ENCODE data around the gene GMEB2. TPM values are rescaled to one million over a fixed set of nuclear protein-coding genes. Genes with fewer than 3 reads are reported as not detected.
"Not testable (repeated sequence)": the region's sequence is repeated elsewhere in the genome, so short reads cannot be mapped to it uniquely, and the experiment has no call there.

Gene GMEB2
- 10 to 100 TPM; 10.1 to 12.9 (median 12.4) TPM for total RNA-seq

GRCh38 chr20:63626424-63627128 is at the start of gene GMEB2:
Gene GMEB2, minus strand, starts transcription at chr20:63627101. Its CDS starts 7,704 bp downstream, at chr20:63619397.
- Histone ChIP-seq H3K27me3 (no peaks in the 10 kb centered on the region), H3K27ac (peak within 1 kb of the TSS; percentile 95 to 99 (median 97)), H3K4me1 (peaks cover 20 to 51% (median 24%) of the 10 kb centered on the region in 4 donors), H3K9me3 (no peaks in the 10 kb centered on the region), H3K4me3 (peak within 1 kb of the TSS; percentile 83 to 100 (median 95)), H3K36me3 (peaks cover 0 to 5% (median 0%) of the 10 kb centered on the region in 4 donors)
- ATAC-seq (ENCODE audit: low FRiP score in 2 of 2) (peak in 1 of 2 donors; percentile 67), DNase-seq (peak; percentile 65 to 96)
- 0 to 1% methylated on average over 12 to 19 of the region's 114 CpGs for WGBS, 2 donors
- TF ChIP-seq POLR2AphosphoS5 (IDR thresholded peaks at IDR 0.05) (peak; percentile 11 to 36), CTCF (IDR thresholded peaks at IDR 0.05) (no peak), POLR2A (IDR thresholded peaks at IDR 0.05) (peak in 3 of 4 donors; percentile 50 to 72 (median 69)), EP300 (IDR thresholded peaks at IDR 0.05) (no peak)

GRCh38 chr20:63675681-63676368 is 48.9 kb upstream of the GMEB2 start:
- TF ChIP-seq POLR2AphosphoS5 (IDR thresholded peaks at IDR 0.05), result no peak
- TF ChIP-seq EP300 (IDR thresholded peaks at IDR 0.05), result no peak
- no peak for TF ChIP-seq POLR2A (IDR thresholded peaks at IDR 0.05)
- no peak for TF ChIP-seq CTCF (IDR thresholded peaks at IDR 0.05)
- ATAC-seq (ENCODE audit: low FRiP score in 2 of 2) (no peak), DNase-seq (peak in 1 of 2 donors; percentile 34)
- no peaks in the 10 kb centered on the region for H3K4me1 ChIP-seq
- no peaks in the 10 kb centered on the region for H3K27me3 ChIP-seq
- no peaks in the 10 kb centered on the region for H3K9me3 ChIP-seq
- no peak overlapping the region for H3K4me3 ChIP-seq
- peaks cover 0 to 73% (median 28%) of the 10 kb centered on the region in 4 donors for H3K36me3 ChIP-seq
- WGBS, 2 donors, result 91 to 94% methylated on average over 17 to 20 of the region's 20 CpGs
- no peak overlapping the region for H3K27ac ChIP-seq

DNA sequence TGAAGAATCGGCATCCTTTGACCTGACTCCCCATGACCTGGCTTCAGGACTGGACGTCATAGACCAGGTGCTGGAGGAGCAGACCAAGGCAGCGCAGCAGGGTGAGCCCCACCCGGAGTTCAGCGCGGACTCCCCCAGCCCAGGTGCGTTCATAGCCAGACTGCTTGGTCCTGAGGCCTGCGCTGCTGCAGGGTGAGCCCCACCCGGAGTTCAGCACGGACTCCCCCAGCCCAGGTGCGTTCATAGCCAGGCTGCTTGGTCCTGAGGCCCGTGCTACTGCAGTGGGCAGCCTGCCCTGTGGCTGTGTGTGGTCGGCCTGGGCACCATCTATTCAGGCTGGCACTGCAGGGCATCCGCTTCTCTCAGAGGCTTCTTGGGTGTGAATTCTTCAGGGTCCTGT is 47.0 kb upstream of the GMEB2 start:
- DNase-seq, result peak in 1 of 2 donors; percentile 66

DNA sequence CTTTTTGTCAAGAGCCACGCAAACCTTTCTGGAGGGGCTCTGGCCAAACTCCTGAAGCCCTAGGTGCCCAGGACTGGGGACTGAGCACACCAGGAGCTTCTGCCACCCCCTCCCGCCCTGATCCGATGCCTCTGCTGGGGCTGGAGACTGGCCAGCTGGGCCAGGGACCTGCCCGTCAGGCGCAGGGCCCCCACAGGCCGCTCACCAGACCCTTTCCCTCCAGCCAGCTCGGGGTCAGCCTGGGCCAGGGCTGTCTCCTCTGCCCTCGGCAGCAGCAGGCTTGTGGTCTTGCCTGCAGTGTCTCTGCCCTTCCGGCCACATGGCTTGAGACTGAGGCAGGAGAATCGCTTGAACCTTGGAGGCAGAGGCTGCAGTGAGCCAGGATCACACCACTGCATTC is 45.8 kb upstream of the GMEB2 start:
- no peaks in the 10 kb centered on the region for H3K4me1 ChIP-seq
- peaks cover 0 to 61% (median 35%) of the 10 kb centered on the region in 4 donors for H3K36me3 ChIP-seq
- DNase-seq, result peak in 1 of 2 donors; percentile 52
- no peaks in the 10 kb centered on the region for H3K9me3 ChIP-seq
- ATAC-seq (ENCODE audit: low FRiP score in 2 of 2), result peak in 1 of 2 donors; percentile 7
- no peaks in the 10 kb centered on the region for H3K27me3 ChIP-seq
- TF ChIP-seq POLR2A (IDR thresholded peaks at IDR 0.05) (no peak), POLR2AphosphoS5 (IDR thresholded peaks at IDR 0.05) (no peak), CTCF (IDR thresholded peaks at IDR 0.05) (no peak), EP300 (IDR thresholded peaks at IDR 0.05) (no peak)
- no peak overlapping the region for H3K4me3 ChIP-seq
- H3K27ac ChIP-seq, result no peak overlapping the region
- 97 to 98% methylated on average over 6 to 10 of the region's 10 CpGs for WGBS, 2 donors

More for the DNA sequence above, 47.0 kb upstream of the GMEB2 start:
- TF ChIP-seq POLR2A (IDR thresholded peaks at IDR 0.05), result no peak
- TF ChIP-seq POLR2AphosphoS5 (IDR thresholded peaks at IDR 0.05), result no peak
- TF ChIP-seq EP300 (IDR thresholded peaks at IDR 0.05), result no peak
- H3K9me3 ChIP-seq, result no peaks in the 10 kb centered on the region
- 98 to 100% methylated on average over 2 to 12 of the region's 14 CpGs for WGBS, 2 donors
- no peaks in the 10 kb centered on the region for H3K27me3 ChIP-seq
- peaks cover 0 to 60% (median 27%) of the 10 kb centered on the region in 4 donors for H3K36me3 ChIP-seq
- no peaks in the 10 kb centered on the region for H3K4me1 ChIP-seq
- H3K4me3 ChIP-seq, result no peak overlapping the region
- ATAC-seq (ENCODE audit: low FRiP score in 2 of 2), result peak in 1 of 2 donors; percentile 61
- H3K27ac ChIP-seq, result no peak overlapping the region

GRCh38 chr20:63671695-63672094 is 44.8 kb upstream of the GMEB2 start:
- peaks cover 0 to 64% (median 40%) of the 10 kb centered on the region in 4 donors for H3K36me3 ChIP-seq
- not testable (repeated sequence) for H3K27ac ChIP-seq; H3K4me1 ChIP-seq; H3K4me3 ChIP-seq; H3K9me3 ChIP-seq; H3K27me3 ChIP-seq; DNase-seq; ATAC-seq (ENCODE audit: low FRiP score in 2 of 2)
- 94 to 96% methylated on average over 12 of the region's 12 CpGs for WGBS, 2 donors
